K562 (cell line): ENCODE data around the gene SLC25A18. TPM values are rescaled to one million over a fixed set of nuclear protein-coding genes. Genes with fewer than 3 reads are reported as not detected.
A peak's percentile ranks its signal among the peaks of the same experiment; 100 is the strongest.

Experiments
- BRCA1 ChIP-seq, 2 experiments: fragments of 450-650 bp in 1 of 2; sonication (generic) in 1 of 2; formaldehyde crosslinking in 1 of 2; IDR thresholded peaks; 2 replicates each; pipeline versions ENCODE4 v1.5.0 to v1.6.1; 2017 to 2020; ENCODE audit warnings: mild to moderate bottlenecking in 1 of 2, missing genetic modification reagents in 1 of 2
- CAMTA2 ChIP-seq: fragments of 250-450 bp; sonication (Bioruptor Pico); conservative IDR thresholded peaks from 2 replicates; pipeline ENCODE4 v1.5.1; 2022
- CEBPB ChIP-seq: fragments of 450-650 bp; IDR thresholded peaks from 2 replicates; pipeline ENCODE4 v1.6.1; 2016; ENCODE audit warnings: missing genetic modification characterization, missing compliant biosample characterization
- FOXP4 ChIP-seq: sonication (generic); formaldehyde crosslinking; IDR thresholded peaks from 2 replicates; pipeline ENCODE4 v1.8.0; 2022; ENCODE audit warnings: mild to moderate bottlenecking, missing genetic modification reagents, borderline replicate concordance
- HIVEP1 ChIP-seq: fragments of 250-450 bp; sonication (Bioruptor Pico); IDR thresholded peaks from 2 replicates; pipeline ENCODE4 v1.4.0; 2020; ENCODE audit warnings: mild to moderate bottlenecking
- IRF1 ChIP-seq: sonication (generic); formaldehyde crosslinking; IDR thresholded peaks from 2 replicates; pipeline ENCODE4 v1.8.0; 2022; ENCODE audit warnings: missing genetic modification reagents, mild to moderate bottlenecking, borderline replicate concordance
- ZNF695 ChIP-seq: fragments of 450-650 bp; formaldehyde crosslinking; IDR thresholded peaks from 2 replicates; pipeline ENCODE4 v1.4.0; 2020; ENCODE audit warnings: mild to moderate bottlenecking, moderate library complexity
- polyA plus RNA-seq, 8 experiments: library from polyadenylated mRNA; depleted of rRNA in 4 of 8; stranded (reverse) in 5 of 8; unstranded in 3 of 8; fragments of >200 nt; fragmentation: Nextera tagmentation in 2 of 8; fragmentation: Illumina TruSeq in 1 of 8; extraction: Ambion mirVana in 2 of 8; extraction: Trizol in 1 of 8; gene quantifications; 2 replicates each; pipeline versions ENCODE4 v1.2.1 to v1.2.3, GENCODE V29; 2011 to 2014; ENCODE audit warnings: inconsistent platforms in 1 of 8, missing spikeins in 1 of 8
- total RNA-seq, 7 experiments: library from RNA; depleted of rRNA in 6 of 7; stranded (reverse); fragments of >200 nt in 6 of 7; fragmentation: Illumina TruSeq in 2 of 7; extraction: Trizol in 2 of 7; gene quantifications; 2 replicates each; pipeline versions ENCODE4 v1.2.1 to v1.2.3, GENCODE V29; 2011 to 2021; ENCODE audit warnings: low replicate concordance in 1 of 7

The SLC25A18 gene
- total and polyA plus RNA-seq, 9 of the 15 experiments (the other 6 are each of a cell fraction or from before 2014, with no cell fraction given): 0.04 TPM; not detected in 8

- TF ChIP-seq HIVEP1 (CRISPR knock-in tag): 0 out of 2 replicates have a peak, but pooled peaks have one; percentile 41
- no peak for TF ChIP-seq ZNF695 (CRISPR knock-in tag)
- peak; percentile 79 for TF ChIP-seq IRF1 (CRISPR knock-in tag)
- peak; percentile 60; the same call in 1 of the 2 replicates for TF ChIP-seq FOXP4 (CRISPR knock-in tag)
- TF ChIP-seq CEBPB (tag): peak; percentile 41
- TF ChIP-seq BRCA1 (IDR thresholded peaks at IDR 0.05): no peak
- TF ChIP-seq BRCA1 (CRISPR knock-in tag; IDR thresholded peaks at IDR 0.05): 0 out of 2 replicates have a peak, but pooled peaks have one; percentile 88
- no peak for TF ChIP-seq CAMTA2
Observed at GRCh38 chr22:17638432-17639246, 75.3 kb downstream of the SLC25A18 start, which contains the start of gene BCL2L13 (continued).
